ENCODE results near the gene FARP1.
"Not testable (repeated sequence)": the region's sequence is repeated elsewhere in the genome, so short reads cannot be mapped to it uniquely, and the experiment has no call there.

Gene FARP1

GRCh38 chr13:98267080-98267912 is 124.4 kb downstream of the FARP1 start:
- TF ChIP-seq POLR2A (IDR thresholded peaks at IDR 0.05; ENCODE audit: low read depth, low read length): no peak
- FAIRE-seq: no peak
- no peak for DNase-seq (ENCODE audit: insufficient read length, low spot score)

DNA sequence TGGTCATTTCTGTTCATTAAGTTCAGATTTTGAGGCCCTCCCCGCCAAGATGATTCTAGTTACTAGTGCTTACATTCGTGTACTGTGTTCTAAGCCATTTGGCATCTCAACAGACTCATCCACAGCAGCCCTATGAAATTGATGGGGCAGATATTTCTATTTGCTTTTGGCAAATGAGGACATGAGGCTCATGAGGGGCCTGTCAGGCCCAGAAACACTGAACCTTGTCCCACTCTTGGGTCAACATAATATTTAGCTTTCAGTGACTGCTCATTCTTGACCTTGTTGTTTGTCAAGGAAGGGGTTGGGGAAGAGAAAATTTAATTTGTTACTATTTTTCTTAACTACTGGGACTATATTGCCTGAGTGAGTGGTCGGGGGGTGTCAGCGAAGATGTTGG is 126.5 kb downstream of the FARP1 start:
- FAIRE-seq (no peak), DNase-seq (ENCODE audit: insufficient read length, low spot score) (no peak)
- no peak for TF ChIP-seq POLR2A (IDR thresholded peaks at IDR 0.05; ENCODE audit: low read depth, low read length)

DNA sequence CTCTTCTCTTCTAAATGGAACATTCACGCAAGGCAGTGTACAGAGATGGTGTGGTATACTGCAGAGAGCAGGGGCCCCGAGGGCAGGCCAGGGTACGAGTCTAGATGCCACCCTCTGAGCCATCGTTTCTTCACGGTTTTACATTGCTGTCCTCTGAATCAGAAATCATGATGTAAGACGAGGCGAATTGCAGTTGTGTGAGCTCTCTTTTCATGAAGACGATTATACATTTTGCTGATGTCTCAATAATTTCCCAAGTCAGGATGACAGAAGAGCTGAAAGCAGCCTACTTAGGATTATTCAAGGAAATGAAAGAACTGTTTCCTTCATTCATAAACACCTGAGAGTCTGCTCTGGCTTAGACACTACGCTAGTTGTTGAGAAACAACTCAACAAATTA is 127.9 kb downstream of the FARP1 start:
- DNase-seq (ENCODE audit: insufficient read length, low spot score): no peak
- FAIRE-seq: no peak
- TF ChIP-seq POLR2A (IDR thresholded peaks at IDR 0.05; ENCODE audit: low read depth, low read length): no peak

- not testable (repeated sequence) for FAIRE-seq; DNase-seq (ENCODE audit: insufficient read length, low spot score)
Measured at GRCh38 chr13:98271646-98272045, 128.8 kb downstream of the FARP1 start.

GRCh38 chr13:98272549-98272948 is 129.7 kb downstream of the FARP1 start:
- TF ChIP-seq POLR2A (IDR thresholded peaks at IDR 0.05; ENCODE audit: low read depth, low read length): no peak
- FAIRE-seq: no peak
- DNase-seq (ENCODE audit: insufficient read length, low spot score): no peak

DNA sequence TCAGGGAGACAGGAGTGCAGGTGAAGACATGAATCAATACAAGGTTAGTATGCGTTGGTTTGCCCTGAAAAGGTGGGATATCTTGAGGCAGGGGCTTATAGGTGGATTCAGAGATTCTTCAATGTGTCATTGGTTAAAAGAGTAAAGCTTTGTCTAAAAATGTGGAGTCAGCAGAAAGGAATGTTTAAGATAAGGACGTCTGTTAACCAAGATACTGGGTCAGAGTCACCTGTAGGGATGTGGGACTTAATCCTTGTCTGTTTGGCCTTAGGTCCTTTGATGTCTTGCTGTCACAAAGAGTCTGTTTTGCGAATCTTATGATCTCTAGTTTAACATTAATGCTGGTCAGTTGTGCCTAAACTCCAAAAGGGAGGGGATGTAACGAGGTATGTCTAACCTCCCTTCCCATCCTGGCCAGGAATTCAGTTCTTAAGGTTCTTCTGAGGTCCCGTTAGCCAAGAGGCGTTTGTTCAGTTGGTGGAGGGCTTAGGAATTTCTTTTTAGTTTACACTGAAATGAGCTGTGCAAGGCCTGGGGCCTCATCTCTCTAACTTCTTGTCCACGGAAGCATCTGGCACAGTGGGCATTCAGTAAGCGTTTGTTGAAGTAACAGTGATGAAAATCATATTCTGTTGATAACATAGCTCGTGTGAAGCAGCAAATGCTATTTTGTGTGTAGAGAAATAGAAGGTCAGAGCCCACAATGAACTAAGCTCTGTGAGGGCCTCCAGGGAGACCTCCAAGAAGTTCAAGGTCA is 130.4 kb downstream of the FARP1 start:
- FAIRE-seq (peak; percentile 70), DNase-seq (ENCODE audit: insufficient read length, low spot score) (no peak)
- TF ChIP-seq POLR2A (IDR thresholded peaks at IDR 0.05; ENCODE audit: low read depth, low read length): no peak

DNA sequence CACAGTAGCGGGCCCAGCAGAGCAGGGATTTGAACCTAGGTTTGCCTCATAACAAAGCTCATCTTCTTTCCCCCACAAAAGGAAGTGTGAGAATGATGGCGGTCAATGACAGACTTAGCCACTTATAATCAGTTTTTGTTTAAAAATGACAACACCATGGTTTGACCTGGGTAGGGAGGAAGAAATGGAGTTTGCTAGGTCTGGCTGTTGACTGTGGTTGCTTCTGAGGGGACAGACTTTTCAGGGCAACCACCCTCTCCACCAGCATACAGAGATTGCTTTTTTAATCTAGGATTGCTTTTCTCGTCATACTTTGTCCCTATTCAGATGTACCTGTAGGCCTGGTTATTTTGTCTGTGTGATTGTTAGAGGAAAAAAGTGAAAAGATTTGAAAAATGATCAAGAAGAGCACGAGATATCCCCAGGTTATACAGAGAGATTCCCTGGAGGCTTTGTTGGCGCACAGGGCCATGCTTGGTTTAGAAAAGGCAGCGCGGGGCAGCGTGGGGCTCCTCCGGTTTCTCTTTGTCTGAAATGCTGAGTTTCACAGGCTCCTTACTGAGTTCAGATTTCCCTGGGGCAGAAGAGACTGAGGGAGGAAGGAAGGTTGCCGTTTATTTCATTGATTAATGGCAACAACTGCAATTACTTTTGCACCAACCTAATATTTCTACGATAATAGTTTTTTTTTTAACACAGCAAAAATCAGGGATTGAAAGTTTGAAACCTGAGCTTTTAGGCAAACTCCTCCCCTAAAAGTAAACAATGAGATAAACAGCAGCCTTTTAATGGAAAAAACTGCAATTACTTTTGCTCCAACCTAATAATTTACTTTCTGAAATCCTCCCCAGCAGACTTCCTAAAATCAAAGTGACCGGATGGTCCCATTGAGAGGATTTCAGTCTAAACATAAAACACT is 131.2 kb downstream of the FARP1 start:
- FAIRE-seq: no peak
- DNase-seq (ENCODE audit: insufficient read length, low spot score): no peak

GRCh38 chr13:98274921-98275487 is 132.1 kb downstream of the FARP1 start:
- FAIRE-seq (peak; percentile 65), DNase-seq (ENCODE audit: insufficient read length, low spot score) (no peak)
- TF ChIP-seq POLR2A (IDR thresholded peaks at IDR 0.05; ENCODE audit: low read depth, low read length): no peak

More for the DNA sequence above, 131.2 kb downstream of the FARP1 start:
- TF ChIP-seq POLR2A (IDR thresholded peaks at IDR 0.05; ENCODE audit: low read depth, low read length): no peak

DNA sequence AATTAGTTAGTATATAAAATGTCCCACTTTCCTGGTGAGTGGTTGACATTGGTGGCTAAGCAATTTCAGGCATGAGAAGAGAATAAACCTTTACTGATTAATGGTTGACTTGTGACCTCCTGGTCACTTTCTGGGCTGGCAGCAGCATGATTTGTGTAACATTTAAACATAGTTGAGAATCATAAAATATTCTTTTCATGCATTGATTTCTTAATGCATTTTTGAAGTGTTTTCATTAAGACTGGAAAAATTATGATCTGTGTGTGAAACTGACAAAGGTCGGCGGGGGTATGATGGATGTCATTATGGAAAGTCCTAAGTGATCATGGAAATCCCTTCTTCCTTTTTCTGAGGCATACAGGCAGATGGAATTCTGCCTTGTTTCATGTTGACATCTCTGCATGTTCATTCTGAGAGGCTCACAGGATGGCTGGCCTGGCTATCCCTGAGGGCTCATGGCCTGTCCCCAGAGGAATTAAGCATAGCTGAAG is 132.8 kb downstream of the FARP1 start:
- FAIRE-seq (no peak), DNase-seq (ENCODE audit: insufficient read length, low spot score) (no peak)
- no peak for TF ChIP-seq POLR2A (IDR thresholded peaks at IDR 0.05; ENCODE audit: low read depth, low read length)

DNA sequence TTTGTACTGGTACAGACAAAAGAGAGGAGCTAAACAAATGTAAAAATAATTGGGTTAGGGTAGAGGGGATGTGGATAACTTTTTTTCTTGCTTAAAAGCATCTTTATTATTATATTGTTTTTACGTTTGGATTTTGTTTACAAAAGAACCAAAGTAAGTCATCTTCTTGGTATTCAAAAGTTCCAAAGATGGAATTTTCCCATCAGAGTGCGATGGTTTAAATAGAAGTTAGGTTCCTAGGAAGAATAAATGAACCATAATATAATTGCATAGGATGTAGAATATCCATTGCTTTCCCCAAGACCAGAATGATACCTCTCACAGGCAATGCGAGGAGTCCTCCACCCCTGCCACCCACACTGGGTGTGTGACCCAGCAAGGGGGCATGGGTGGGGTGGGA is 133.6 kb downstream of the FARP1 start:
- TF ChIP-seq POLR2A (IDR thresholded peaks at IDR 0.05; ENCODE audit: low read depth, low read length): no peak
- DNase-seq (ENCODE audit: insufficient read length, low spot score) (no peak), FAIRE-seq (no peak)

- no peak for DNase-seq (ENCODE audit: insufficient read length, low spot score)
- no peak for TF ChIP-seq POLR2A (IDR thresholded peaks at IDR 0.05; ENCODE audit: low read depth, low read length)
- peak; percentile 90 for FAIRE-seq
Measured at GRCh38 chr13:98278068-98278724, 135.3 kb downstream of the FARP1 start.

- FAIRE-seq (no peak), DNase-seq (ENCODE audit: insufficient read length, low spot score) (no peak)
Measured at GRCh38 chr13:98279473-98280175, 136.7 kb downstream of the FARP1 start.

More at GRCh38 chr13:98279473-98280175, 136.7 kb downstream of the FARP1 start:
- TF ChIP-seq POLR2A (IDR thresholded peaks at IDR 0.05; ENCODE audit: low read depth, low read length): no peak
